Right lobe of liver (tissue), 4 donors: Measurements from ENCODE around the gene HSPA6.
"Not testable (repeated sequence)": the region's sequence is repeated elsewhere in the genome, so short reads cannot be mapped to it uniquely, and the experiment has no call there.

Experiments used
- POLR2A ChIP-seq: fragments of 450-650 bp; IDR thresholded peaks from one replicate; pipeline ENCODE4 v1.6.1; 2017; ENCODE audit warnings: antibody characterized with exemption, mild to moderate bottlenecking
- TF ChIP-seq, protein P1 (sequence below), 4 donors: fragments of 200-600 bp in 3 of 4; fragments of 450-650 bp in 1 of 4; IDR thresholded peaks; one replicate each; pipeline versions ENCODE4 v1.5.1 to v1.8.0; 2016 to 2022; ENCODE audit warnings: antibody characterized with exemption in 4 of 4, mild to moderate bottlenecking in 2 of 4
- donor health status: DM: no; HTN: no; CAD: no.
- donor health status: DM: no; HTN: no; CAD: no.
- donor health status: DM: no; HTN: yes; CAD: no.

DNA sequence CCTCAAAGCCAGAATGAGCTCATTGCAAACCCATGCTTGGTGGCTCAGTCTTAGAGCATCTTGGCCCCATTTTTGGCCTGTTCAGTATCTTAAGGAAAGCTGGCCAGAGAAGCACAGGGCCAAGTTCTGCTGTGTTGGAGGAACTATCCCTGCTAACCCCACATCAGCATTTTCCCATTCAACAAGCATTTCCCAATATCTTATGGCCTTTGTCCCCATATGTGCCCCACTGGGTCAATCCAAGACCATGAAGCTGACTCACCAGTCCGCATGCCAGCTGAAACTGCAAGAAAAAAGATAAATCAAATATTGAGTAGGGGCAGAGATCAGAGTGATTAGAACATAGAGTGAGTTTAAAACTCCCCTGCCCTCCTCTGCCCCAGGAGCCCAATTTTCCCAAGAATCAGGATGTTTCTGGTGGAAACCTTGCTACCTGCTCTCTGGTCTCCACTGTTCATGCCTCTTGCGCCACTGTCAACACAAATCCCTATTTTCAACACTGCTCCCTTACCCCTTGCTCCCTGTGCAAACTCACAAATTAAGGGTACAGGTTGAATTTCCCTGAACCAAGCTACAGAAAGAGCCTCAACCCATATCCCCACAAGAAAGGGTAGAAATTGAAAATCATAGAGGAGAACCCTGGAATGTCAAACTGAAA is 24.5 kb downstream of the HSPA6 start:
- not testable (repeated sequence) for TF ChIP-seq POLR2A
- TF ChIP-seq, protein P1, sequence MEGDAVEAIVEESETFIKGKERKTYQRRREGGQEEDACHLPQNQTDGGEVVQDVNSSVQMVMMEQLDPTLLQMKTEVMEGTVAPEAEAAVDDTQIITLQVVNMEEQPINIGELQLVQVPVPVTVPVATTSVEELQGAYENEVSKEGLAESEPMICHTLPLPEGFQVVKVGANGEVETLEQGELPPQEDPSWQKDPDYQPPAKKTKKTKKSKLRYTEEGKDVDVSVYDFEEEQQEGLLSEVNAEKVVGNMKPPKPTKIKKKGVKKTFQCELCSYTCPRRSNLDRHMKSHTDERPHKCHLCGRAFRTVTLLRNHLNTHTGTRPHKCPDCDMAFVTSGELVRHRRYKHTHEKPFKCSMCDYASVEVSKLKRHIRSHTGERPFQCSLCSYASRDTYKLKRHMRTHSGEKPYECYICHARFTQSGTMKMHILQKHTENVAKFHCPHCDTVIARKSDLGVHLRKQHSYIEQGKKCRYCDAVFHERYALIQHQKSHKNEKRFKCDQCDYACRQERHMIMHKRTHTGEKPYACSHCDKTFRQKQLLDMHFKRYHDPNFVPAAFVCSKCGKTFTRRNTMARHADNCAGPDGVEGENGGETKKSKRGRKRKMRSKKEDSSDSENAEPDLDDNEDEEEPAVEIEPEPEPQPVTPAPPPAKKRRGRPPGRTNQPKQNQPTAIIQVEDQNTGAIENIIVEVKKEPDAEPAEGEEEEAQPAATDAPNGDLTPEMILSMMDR (IDR thresholded peaks at IDR 0.05), result not testable (repeated sequence)
